NCI-H2171 (cell line): ENCODE results near the gene CALM1.
"Not testable (repeated sequence)": the region's sequence is repeated elsewhere in the genome, so short reads cannot be mapped to it uniquely, and the experiment has no call there.

ENCODE experiments used
- DNase-seq: peaks from one replicate; lab custom pipeline; 2025; lab: John Stamatoyannopoulos, UW

The CALM1 gene

DNA sequence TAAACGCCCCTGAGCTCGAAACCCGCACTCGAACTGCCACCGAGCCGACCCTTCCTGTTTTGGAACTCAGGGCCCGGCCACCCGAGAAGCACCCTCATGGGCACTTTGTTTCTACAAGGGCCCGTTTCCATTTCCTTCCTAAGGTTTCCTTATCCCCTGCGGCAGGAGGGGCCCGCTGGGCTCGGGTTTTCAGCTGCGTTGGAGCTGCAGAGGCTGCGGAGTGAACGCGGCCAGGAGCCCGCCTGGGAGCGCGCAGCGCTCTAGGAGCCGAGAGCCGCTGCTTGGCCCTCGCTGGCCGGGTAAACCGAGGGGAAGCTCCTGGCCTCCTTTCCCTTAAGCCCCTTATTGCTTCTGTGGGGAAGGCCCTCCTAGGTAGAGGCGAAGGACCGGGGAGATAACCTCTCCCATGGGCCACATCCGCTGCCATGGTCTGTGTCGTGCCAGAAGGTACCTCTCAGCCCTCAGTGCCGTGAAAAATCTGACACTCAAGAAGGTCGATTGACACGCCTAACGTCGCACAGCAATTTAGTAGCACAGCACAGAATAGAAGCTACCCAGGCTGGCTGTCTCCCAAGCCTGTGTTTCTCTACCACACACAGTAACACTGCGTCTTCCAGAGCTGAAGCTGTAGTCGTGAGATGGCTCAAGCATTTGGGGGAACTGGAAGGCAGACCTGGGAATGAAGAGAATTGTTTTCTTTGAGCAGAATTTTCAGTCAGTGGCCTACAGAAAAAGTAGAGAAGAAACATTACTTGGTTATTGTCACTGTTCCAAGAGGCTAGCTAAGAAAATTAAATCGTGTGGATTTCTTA lies 12.9 kb upstream of the CALM1 start:
- peak; percentile 48 for DNase-seq

GRCh38 chr14:90384543-90384911 lies 12.3 kb upstream of the CALM1 start:
- no peak for DNase-seq

GRCh38 chr14:90386321-90386720 lies 10.5 kb upstream of the CALM1 start:
- no peak for DNase-seq

DNA sequence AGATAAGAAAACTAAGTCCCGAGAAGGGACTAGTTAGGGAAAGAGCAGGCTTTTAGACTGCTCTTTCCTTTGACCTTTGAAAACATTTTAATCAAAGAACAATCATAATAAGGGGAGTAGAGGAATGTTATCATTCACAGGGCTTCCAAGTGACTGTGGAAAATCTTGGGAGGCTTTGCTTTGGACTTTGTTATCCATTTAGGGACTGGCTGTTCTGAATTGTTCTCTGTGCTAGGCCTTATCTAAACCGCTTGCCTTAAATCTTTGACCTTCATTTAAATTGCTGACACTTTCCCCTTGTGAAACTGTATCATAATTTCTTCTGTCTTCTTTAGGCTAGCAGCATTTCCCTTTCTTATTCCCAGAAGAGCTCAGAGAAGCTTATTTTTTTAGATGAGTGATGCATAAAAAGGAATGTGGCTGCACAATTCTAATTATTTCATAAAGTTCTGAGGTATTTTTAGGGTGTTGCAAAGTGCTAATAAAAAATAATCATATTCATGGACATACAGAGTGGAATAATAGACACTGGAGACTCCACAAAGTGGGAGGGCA lies 9.5 kb upstream of the CALM1 start:
- no peak for DNase-seq

DNA sequence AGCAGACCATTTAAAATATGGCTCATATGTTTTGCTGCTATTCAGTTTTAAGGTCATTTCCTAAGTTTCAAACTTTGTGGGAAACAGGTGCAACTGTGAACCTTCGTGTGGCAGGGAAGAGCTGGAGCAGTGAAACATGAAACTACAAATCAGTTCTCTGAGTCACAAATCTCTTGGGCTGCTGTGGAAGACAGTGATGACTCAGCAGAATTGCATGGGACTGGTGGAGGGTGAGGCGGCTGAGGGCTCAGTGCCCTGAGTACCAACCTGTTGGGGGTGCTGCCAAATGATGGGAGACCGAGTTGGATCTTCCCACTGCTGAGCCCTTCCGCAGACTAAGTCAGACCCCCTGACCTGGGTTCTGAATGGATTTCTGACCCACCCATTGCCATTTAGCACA lies 8.4 kb upstream of the CALM1 start:
- peak; percentile 44 for DNase-seq

DNA sequence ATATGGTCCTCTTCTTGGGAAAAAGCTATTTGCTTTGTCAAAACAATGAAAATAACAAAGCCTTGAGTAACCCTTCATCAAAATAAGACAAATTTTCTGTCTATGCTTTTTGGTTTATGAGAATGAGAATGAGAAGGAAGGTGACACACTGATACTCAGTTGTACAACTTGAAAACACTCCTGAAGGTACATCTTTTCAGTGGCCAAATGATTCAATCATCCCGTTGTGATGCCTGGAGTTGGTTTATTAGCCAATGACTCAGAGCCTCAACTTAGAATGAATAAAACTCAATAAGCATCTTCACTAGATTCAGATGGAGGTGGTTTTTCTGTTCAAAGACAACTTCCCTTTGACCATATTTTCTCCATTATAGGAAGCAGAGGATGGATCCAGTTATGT lies 7.8 kb upstream of the CALM1 start:
- no peak for DNase-seq

GRCh38 chr14:90393966-90394365 lies 2.9 kb upstream of the CALM1 start:
- no peak for DNase-seq

DNA sequence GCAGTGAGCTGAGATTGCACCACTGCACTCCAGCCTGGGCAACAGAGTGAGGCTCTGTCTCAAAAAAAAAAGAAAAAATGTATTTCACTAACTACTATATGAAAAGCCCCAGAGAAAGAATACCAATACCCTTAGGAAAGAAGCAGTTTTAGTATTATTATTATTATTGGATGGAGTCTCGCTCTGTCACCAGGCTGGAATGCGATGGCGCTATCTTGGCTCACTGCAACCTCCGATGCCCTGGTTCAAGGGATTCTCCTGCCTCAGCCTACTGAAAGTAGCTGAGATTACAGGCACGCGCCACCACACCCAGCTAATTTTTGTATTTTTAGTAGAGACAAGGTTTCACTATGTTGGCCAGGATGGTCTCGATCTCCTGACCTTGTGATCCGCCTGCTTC lies 2.0 kb upstream of the CALM1 start:
- not testable (repeated sequence) for DNase-seq

DNA sequence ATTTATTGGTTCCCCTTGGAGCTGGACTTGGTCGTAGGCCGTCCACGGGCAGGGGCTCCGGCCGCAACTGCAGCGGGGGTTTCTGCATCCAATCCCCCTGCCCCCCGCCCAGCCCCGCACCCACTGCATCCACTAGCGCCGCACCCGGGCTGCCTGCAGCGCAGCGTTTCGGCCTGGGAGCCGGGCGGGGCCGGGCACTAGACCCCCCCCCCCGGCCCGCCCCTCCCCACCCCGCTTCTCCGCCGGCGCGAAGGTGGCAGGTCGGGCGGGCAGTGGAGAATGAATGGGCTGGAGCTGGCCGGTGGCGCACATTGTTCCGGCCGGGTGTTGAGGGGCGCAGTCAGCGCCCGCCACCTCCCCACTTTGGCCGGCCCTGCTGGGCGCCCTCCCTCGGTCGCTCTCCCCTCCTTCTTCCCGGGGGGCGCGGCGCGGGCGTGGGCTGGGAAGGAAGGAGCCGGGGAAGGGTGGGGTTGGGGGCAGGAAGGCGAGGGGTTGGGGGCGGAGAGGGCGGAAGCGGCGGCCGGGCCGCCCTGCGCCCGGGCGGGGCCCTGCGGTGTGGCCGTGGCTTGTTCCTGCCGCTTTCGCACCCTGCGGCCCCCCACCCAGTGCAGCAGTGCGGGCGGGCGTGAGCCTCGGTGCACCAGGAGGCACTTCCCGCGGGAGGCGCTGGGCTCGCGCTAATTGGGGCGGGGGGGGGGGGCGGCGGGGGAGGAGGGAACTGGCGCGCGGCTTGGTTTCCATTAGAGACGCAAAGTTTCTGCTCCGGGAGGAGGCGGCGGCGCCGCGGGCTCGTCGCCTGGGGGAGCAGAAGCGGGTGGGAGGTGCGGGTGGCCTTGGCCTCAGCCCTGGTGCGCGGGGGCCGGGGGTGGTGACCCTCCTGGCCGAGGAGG lies 841 bp downstream of the CALM1 start:
- DNase-seq = peak; percentile 60

- DNase-seq = peak; percentile 49
Observed at GRCh38 chr14:90398315-90398839, 1.5 kb downstream of the CALM1 start.

DNA sequence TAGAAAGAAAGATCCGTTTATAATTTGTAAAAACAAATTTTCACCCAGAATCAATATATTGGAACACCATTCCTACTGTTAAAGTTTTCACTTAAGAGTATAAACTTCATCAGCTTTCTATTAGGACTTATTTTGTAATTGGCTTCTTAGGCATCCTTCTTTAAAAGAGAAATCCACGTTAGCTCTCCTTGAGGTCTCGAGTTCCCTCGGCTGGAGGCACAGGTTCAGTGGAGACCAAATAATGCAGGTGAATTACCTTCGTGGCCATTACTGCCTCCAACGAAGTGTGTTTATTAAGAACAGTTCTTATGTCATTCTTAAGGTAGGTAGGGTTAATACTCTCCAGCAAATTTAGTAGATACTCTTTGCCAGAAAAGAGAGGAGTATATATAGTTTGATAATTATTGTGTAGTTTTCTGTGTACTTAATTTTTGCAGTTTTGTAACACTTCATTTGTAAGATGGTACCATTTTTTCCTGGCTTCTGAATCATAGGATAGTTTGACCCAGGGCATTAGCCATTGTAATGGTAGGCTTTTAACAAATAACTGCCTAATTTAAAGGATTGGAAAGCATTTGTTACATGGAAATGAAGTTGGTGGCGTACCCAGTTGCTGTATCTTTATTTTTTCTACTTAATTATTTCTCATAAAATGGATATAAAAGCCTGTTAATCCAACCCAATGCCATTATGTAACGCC lies 2.2 kb downstream of the CALM1 start:
- DNase-seq = no peak

DNA sequence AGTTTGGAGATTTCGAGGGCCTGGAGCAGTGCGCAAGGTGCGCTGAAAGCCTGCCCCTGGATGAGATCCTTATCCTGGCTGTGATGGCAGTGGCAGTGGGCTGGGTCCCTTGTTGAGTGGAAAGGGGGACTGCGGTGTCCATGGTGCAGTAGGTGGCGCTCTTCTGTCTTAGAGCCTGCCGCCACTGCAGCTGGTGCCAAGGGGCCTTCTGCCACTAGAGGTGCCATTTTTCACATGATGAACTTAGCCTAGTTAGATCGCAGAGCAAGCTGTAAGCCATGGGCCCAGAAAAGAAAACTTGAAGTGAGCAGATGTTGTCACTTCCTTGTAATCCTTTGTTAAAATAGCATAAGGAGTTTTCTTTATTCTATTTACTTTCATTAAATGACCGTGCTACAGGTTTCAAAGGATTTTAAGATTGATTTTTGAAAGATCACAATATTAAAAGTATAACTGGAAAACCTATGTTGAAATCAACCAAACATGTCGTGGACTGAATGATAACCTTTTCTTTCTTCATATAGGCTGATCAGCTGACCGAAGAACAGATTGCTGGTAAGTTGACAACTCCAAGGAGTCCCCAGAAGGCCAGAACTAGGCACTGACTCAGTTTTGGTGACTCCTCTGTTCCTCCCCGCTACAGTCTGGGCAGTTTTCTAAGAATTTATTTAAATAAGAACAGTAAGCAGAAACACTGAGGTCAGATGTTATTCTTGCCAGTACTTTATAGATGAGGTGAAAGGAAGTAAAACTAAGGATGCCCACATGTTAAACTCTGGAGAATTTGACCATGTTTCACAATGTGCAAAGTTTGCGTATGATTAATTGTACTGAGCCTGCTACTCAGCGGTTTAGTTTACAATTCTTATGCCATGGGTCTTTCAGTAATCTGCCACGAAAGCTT lies 3.0 kb downstream of the CALM1 start:
- DNase-seq = peak; percentile 94

DNA sequence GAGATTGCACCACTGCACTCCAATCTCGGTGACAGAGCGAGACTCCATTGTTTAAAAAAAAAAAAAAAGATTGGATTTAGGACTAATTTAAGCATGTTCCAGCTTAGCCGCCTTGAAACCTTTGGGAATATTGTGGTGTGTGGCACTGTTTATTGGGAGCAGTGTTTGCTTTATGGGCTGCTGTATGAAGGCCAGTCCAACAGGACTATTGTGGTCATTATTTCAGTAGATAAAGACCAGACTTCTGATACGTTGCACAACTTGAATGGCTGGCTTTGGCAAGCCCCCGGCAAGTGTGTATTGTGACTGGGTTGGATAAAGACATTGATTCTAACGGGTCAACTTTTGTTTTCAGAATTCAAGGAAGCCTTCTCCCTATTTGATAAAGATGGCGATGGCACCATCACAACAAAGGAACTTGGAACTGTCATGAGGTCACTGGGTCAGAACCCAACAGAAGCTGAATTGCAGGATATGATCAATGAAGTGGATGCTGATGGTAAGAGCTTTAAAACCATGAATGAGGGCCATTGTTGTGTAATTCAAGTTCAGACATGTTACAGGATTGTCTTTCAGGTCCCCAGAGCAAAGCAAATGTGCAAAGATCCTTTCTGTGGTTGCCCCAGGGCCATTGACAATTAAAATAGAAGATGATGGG lies 4.2 kb downstream of the CALM1 start:
- no peak for DNase-seq

DNA sequence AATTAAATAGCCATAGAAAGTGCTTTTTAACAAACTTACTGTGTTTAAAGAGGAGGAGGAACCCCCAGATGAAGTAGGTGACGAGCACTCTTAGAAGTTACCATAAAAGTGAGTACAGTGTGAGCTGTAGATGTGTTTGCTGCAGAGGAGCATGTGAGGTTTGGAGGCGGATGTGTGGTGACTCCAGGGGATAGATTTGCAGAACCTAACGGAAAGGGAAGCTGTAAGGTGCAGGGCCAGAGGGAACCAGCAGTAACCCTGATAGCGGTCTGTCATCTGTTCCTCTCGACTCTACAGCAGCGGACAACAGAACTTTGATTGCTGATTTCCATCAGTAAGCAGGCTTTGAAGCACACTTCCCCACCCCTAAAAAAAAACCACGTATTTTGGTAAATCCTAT lies 5.2 kb downstream of the CALM1 start:
- no peak for DNase-seq

DNA sequence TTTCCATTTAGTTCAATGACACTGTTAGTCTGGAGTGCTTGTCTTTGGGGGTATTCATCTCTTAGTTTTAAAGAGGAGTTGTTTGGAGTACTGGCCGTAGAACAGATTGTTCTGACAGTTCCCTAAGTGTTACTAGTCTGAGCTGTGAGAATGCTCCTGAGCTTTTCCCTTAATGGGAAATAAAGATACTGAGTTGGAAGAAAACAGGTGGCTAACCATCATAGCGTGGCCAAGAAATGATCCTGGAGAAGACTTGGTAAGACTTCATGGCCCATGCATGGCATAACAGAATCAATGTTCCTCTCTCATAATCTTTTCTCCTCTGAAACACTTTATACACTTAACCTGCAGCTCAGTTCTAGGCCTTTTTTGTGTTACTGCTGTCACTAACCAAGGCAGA lies 6.2 kb downstream of the CALM1 start:
- DNase-seq = no peak

- no peak for DNase-seq
Observed at GRCh38 chr14:90405101-90405500, 8.3 kb downstream of the CALM1 start.

- DNase-seq = peak; percentile 88
Observed at GRCh38 chr14:90405755-90406154, 8.9 kb downstream of the CALM1 start.

DNA sequence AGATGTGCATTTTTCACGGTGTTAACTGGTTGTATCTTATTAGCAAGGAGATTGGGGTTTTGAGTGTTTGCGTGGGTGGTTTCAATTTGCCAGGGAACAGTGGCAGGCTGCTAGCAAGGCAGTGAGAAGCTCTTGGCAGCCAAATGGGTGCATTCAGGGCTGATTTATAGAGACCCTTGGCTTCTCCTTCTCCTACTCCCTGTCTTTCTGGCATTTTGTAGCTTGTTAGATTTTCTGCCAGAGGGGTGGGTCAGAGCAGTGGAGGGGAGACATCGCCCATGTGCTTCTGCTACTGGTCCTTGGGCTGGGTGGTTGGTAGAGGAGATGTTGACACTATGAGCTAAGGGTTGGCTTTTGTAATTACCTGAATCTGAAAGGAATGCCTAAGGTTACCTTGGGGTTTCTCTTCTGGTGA lies 9.6 kb downstream of the CALM1 start:
- no peak for DNase-seq

DNA sequence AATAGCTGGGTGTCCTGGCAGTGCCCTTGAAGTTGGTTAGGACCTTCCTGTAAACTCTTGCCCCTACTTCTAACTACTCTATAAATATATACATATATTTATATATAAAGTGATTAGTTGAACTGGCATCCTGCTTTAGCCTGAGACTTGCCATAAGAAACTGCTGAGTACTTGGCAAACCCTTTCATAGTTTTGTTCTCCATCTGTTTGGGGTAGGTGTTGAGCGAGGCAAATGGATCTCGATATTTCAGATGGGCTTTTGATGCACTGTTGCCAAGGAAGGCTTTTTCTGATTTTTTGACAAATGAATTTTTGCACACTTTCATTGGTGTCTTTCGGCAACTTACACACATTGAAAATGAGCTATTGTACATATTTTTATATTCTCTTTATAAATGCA lies 10.4 kb downstream of the CALM1 start:
- no peak for DNase-seq

DNA sequence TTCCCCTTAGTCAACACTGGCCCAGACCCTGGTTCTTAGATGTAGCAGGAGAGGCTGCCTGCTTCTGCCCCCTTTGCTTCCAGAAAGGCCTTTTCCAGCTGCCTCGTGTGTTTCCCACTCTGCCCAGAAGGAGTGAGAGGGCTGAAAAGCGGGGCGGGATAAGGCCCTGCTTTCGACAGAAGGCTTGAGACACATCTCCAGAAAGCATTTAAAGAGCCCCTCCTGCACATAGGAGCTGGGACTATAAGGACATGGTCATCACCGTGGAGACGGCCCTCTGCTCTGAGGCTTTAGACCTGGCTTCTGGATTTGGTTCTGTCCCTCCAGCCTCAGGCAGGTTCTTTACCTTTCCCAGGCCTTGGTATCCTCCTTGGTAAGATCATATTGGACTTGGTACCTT lies 11.9 kb downstream of the CALM1 start:
- no peak for DNase-seq
